HCT116 (cell line): Measurements from ENCODE around the gene AR. TPM values are rescaled to one million over a fixed set of nuclear protein-coding genes. Genes with fewer than 3 reads are reported as not detected.

ENCODE experiments used
- ATAC-seq: fragments of 200-7000 bp; cut with Tn5 transposase; 2 replicates; pipeline ENCODE4 v1.9.1; 2020; ENCODE audit warnings: mild to moderate bottlenecking, moderate library complexity
- BruUV-seq: library from RNA; stranded (reverse); fragments of 400-500 nt; replicated peaks from 2 replicates; lab custom pipeline; 2021; lab: Mats Ljungman, UMichigan
- CTCF ChIA-PET: fragments of 300-600 bp; sonication (Branson Sonifier 250); formaldehyde crosslinking; loops from one replicate; lab custom pipeline; 2021; ENCODE audit warnings: antibody characterized with exemption; lab: Charles Lee
- POLR2A ChIA-PET: fragments of 300-600, 350-600 bp; sonication (Branson Sonifier 250); formaldehyde crosslinking; loops from one replicate; lab custom pipeline; 2021; ENCODE audit warnings: antibody characterized with exemption; lab: Charles Lee
- RAD21 ChIA-PET, 2 experiments: fragments of 300-600 bp; sonication (Branson Sonifier 250); formaldehyde crosslinking; loops; one replicate each; lab custom pipeline; 2023; ENCODE audit warnings: low total read pairs in 2 of 2; ENCODE audit not compliant: uncharacterized antibody in 2 of 2, unreplicated experiment in 2 of 2, low non-redundant PET in 1 of 2; lab: Charles Lee
- DNase-seq: peaks from one replicate; pipeline ENCODE4 v3.0.0-alpha.2; 2010; ENCODE audit warnings: low read depth, low spot score
- H2AFZ ChIP-seq: fragments of 200-600 bp; shearing (Covaris generic), sonication (generic); 2 replicates; pipeline ENCODE4 v1.6.1; 2017; ENCODE audit warnings: low read depth, mixed run types, mixed read lengths, antibody characterized with exemption, low read length; ENCODE audit not compliant: poor library complexity, severe bottlenecking
- H3K27ac ChIP-seq: 2 replicates; pipeline ENCODE4 v1.5.1; 2012; ENCODE audit warnings: low read depth, low read length
- H3K27me3 ChIP-seq: fragments of 200-600 bp; sonication (generic); 2 replicates; pipeline ENCODE4 v1.6.1; 2016; ENCODE audit warnings: mixed run types, low read length, mixed read lengths; ENCODE audit not compliant: insufficient read depth
- H3K36me3 ChIP-seq, 2 experiments: fragments of 200-500 bp in 1 of 2; fragments of 200-600 bp in 1 of 2; sonication (Bioruptor generic) in 1 of 2; sonication (generic) in 1 of 2; 2 replicates each; pipeline versions ENCODE4 v1.5.1 to v1.6.1; 2014 to 2016; ENCODE audit warnings: low read length in 2 of 2, inconsistent platforms in 1 of 2, mixed read lengths in 1 of 2, mixed run types in 1 of 2; ENCODE audit not compliant: insufficient read depth in 2 of 2, control insufficient read depth in 1 of 2
- H3K4me1 ChIP-seq, 2 experiments: fragments of 200-600 bp in 1 of 2; sonication (generic) in 1 of 2; 2 replicates each; pipeline versions ENCODE4 v1.5.1 to v1.6.1; 2012 to 2017; ENCODE audit warnings: low read length in 2 of 2, inconsistent platforms in 1 of 2, mild to moderate bottlenecking in 1 of 2, mixed read lengths in 1 of 2, mixed run types in 1 of 2, moderate library complexity in 1 of 2; ENCODE audit not compliant: insufficient read depth in 2 of 2, control insufficient read depth in 1 of 2
- H3K4me2 ChIP-seq: fragments of 200-600 bp; sonication (generic); 2 replicates; pipeline ENCODE4 v1.6.1; 2017; ENCODE audit warnings: mixed run types, low read length, mixed read lengths
- H3K4me3 ChIP-seq, 2 experiments: fragments of 200-600 bp in 1 of 2; sonication (generic) in 1 of 2; replicated peaks in 1 of 2; 2 replicates each; pipeline ENCODE4 v1.5.1; 2011 to 2016; ENCODE audit warnings: low read length in 2 of 2, control low read depth in 1 of 2, low read depth in 1 of 2, mild to moderate bottlenecking in 1 of 2, mixed read lengths in 1 of 2, mixed run types in 1 of 2
- H3K79me2 ChIP-seq: fragments of 200-600 bp; sonication (generic); 2 replicates; pipeline ENCODE4 v1.6.1; 2017; ENCODE audit warnings: mild to moderate bottlenecking, mixed run types, low read length, moderate library complexity, mixed read lengths; ENCODE audit not compliant: insufficient read depth
- H3K9ac ChIP-seq: fragments of 200-600 bp; sonication (generic); 2 replicates; pipeline ENCODE4 v1.6.1; 2016; ENCODE audit warnings: low read length, mixed read lengths
- H3K9me2 ChIP-seq: fragments of 200-600 bp; sonication (generic), shearing (Covaris generic); 2 replicates; pipeline ENCODE4 v1.6.1; 2017; ENCODE audit warnings: mixed run types, mild to moderate bottlenecking, moderate library complexity; ENCODE audit not compliant: insufficient read depth
- H3K9me3 ChIP-seq, 2 experiments: fragments of 200-500 bp in 1 of 2; fragments of 200-600 bp in 1 of 2; sonication (Bioruptor generic) in 1 of 2; sonication (generic) in 1 of 2; 2 replicates each; pipeline ENCODE4 v1.6.1; 2014 to 2017; ENCODE audit warnings: low read length in 2 of 2, mixed read lengths in 2 of 2, inconsistent platforms in 1 of 2, low read depth in 1 of 2, mild to moderate bottlenecking in 1 of 2, mixed run types in 1 of 2, moderate library complexity in 1 of 2; ENCODE audit not compliant: control insufficient read depth in 1 of 2, insufficient read depth in 1 of 2
- H4K20me1 ChIP-seq: fragments of 200-600 bp; sonication (generic), shearing (Covaris generic); 2 replicates; pipeline ENCODE4 v1.6.1; 2017; ENCODE audit warnings: mixed run types, mild to moderate bottlenecking, moderate library complexity; ENCODE audit not compliant: insufficient read depth
- EZH2 ChIP-seq: fragments of 200-600 bp; sonication (generic); IDR thresholded peaks from 2 replicates; pipeline ENCODE4 v1.6.1; 2017; ENCODE audit warnings: antibody characterized with exemption, mixed run types
- EZH2phosphoT487 ChIP-seq: fragments of 200-600 bp; IDR thresholded peaks from 2 replicates; pipeline ENCODE4 v1.6.1; 2018; ENCODE audit warnings: antibody characterized with exemption, borderline replicate concordance
- TCF7L2 ChIP-seq: IDR thresholded peaks from 2 replicates; pipeline ENCODE4 v1.7.0; 2011; ENCODE audit warnings: borderline replicate concordance, inconsistent platforms; ENCODE audit not compliant: insufficient read depth, insufficient read length; ENCODE audit errors: extremely low read depth
- ZFX ChIP-seq: fragments of 450-650 bp; IDR thresholded peaks from 2 replicates; pipeline ENCODE4 v1.6.1; 2017
- intact Hi-C: fragments of 100-400 bp; cut with micrococcal nuclease; formaldehyde crosslinking; loops from 2 replicates; pipeline ENCODE4 v1.10.0; 2022
- total RNA-seq: library from RNA; stranded (reverse); gene quantifications from one replicate; pipeline ENCODE4 v1.2.1, GENCODE V29; 2021; ENCODE audit not compliant: unreplicated experiment
- TF ChIP-seq, protein P1 (sequence below): IDR thresholded peaks from 2 replicates; pipeline ENCODE4 v1.6.1; 2012
- TF ChIP-seq, protein P2 (sequence below): IDR thresholded peaks from 2 replicates; pipeline ENCODE4 v1.6.1; 2012
- TF ChIP-seq, protein P3 (sequence below): IDR thresholded peaks from 2 replicates; pipeline ENCODE4 v1.6.1; 2011; ENCODE audit warnings: mild to moderate bottlenecking, low read length, moderate library complexity; ENCODE audit not compliant: insufficient replicate concordance; ENCODE audit errors: extremely low read depth

The AR gene
- total RNA-seq, 1 experiment from 2014 or later = 0.02 TPM

DNA sequence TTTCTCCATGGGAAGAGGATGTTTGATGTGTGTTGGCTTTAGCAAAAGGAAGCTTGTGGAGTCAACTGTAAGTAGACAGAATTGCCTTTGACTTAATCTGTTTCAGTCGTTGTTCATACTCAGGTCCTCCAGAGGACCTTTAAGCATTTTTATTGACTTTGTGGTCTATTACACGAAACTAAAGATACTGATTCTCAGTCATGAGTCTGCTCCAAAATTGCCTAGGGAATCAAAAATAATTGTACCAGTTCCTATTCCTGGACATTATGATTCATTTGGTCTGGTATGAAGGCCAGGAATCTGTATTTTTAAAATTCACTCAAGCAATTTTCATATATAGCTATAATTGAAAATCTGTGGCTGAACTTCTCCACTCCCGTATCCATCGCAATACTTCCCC, 38.6 kb downstream of the AR start:
- ATAC-seq (no peak), DNase-seq (no peak)
- Histone ChIP-seq H3K79me2 (no peaks in the 10 kb centered on the region), H3K9me3 (no peaks in the 10 kb centered on the region), H3K27me3 (no peaks in the 10 kb centered on the region), H3K9ac (no peak overlapping the region), H3K4me2 (no peak overlapping the region), H3K9me2 (no peaks in the 10 kb centered on the region), H3K4me3 (no peak overlapping the region), H4K20me1 (no peaks in the 10 kb centered on the region), H3K36me3 (no peaks in the 10 kb centered on the region), H2AFZ (no peak overlapping the region), H3K4me1 (no peaks in the 10 kb centered on the region), H3K27ac (no peak overlapping the region)
- intact Hi-C loops = no loop called here
- POLR2A ChIA-PET = no interaction called here
- RAD21 ChIA-PET = no interaction called here
- TF ChIP-seq, protein P1, sequence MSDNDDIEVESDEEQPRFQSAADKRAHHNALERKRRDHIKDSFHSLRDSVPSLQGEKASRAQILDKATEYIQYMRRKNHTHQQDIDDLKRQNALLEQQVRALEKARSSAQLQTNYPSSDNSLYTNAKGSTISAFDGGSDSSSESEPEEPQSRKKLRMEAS = no peak
- TF ChIP-seq EZH2 = no peak
- TF ChIP-seq, protein P2, sequence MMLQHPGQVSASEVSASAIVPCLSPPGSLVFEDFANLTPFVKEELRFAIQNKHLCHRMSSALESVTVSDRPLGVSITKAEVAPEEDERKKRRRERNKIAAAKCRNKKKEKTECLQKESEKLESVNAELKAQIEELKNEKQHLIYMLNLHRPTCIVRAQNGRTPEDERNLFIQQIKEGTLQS = no peak
- CTCF ChIA-PET = no interaction called here
- no TSS peak for BruUV-seq

DNA sequence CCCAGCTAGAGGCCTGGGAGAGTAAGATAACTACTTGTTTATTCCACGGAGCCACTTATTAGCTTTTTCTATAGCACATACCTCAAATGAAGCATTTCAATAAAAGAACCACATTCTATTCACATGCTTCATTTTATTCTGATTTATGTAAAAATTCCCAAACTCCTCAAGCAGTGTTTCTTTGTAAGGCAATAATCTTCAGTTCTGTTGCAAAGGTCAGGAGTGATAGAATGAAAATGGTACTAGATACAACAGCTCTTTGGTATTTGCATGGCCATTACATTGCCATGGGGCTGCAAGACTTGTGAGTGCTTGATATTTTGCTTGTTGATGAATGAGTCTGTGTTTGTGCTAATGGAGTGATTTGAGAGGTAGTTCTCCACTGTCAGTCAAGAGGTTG, 39.4 kb downstream of the AR start:
- ChIA-PET POLR2A (no interaction called here), RAD21 (no interaction called here), CTCF (no interaction called here)
- Histone ChIP-seq H3K27me3 (no peaks in the 10 kb centered on the region), H3K4me3 (no peak overlapping the region), H3K27ac (no peak overlapping the region), H3K4me1 (no peaks in the 10 kb centered on the region), H3K9me2 (no peaks in the 10 kb centered on the region), H2AFZ (no peak overlapping the region), H4K20me1 (no peaks in the 10 kb centered on the region), H3K4me2 (no peak overlapping the region), H3K79me2 (no peaks in the 10 kb centered on the region), H3K9ac (no peak overlapping the region), H3K36me3 (no peaks in the 10 kb centered on the region), H3K9me3 (no peaks in the 10 kb centered on the region)
- no peak for DNase-seq
- no peak for ATAC-seq
- no TSS peak for BruUV-seq
- intact Hi-C loops = no loop called here
- TF ChIP-seq ZFX = no peak
- no peak for TF ChIP-seq TCF7L2
- no peak for TF ChIP-seq EZH2phosphoT487
- TF ChIP-seq, protein P3, sequence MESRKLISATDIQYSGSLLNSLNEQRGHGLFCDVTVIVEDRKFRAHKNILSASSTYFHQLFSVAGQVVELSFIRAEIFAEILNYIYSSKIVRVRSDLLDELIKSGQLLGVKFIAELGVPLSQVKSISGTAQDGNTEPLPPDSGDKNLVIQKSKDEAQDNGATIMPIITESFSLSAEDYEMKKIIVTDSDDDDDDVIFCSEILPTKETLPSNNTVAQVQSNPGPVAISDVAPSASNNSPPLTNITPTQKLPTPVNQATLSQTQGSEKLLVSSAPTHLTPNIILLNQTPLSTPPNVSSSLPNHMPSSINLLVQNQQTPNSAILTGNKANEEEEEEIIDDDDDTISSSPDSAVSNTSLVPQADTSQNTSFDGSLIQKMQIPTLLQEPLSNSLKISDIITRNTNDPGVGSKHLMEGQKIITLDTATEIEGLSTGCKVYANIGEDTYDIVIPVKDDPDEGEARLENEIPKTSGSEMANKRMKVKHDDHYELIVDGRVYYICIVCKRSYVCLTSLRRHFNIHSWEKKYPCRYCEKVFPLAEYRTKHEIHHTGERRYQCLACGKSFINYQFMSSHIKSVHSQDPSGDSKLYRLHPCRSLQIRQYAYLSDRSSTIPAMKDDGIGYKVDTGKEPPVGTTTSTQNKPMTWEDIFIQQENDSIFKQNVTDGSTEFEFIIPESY = no peak
